WTC11 (cell line): Measurements from ENCODE around the gene CHFR.

Experiments used
- CREB1 ChIP-seq: sonication (generic); formaldehyde crosslinking; IDR thresholded peaks from 2 replicates; pipeline ENCODE4 v1.8.0; 2023; ENCODE audit warnings: mild to moderate bottlenecking, missing genetic modification reagents
- CTCF ChIP-seq: fragments of 200-600 bp; IDR thresholded peaks from 2 replicates; pipeline ENCODE4 v1.8.0; 2022; ENCODE audit warnings: antibody characterized with exemption
- EMX1 ChIP-seq: fragments of 250-450 bp; sonication (Bioruptor Pico); IDR thresholded peaks from 2 replicates; pipeline ENCODE4 v1.8.0; 2021; ENCODE audit warnings: mild to moderate bottlenecking
- HMGA2 ChIP-seq: fragments of 250-450 bp; sonication (Bioruptor Pico); IDR thresholded peaks from 2 replicates; pipeline ENCODE4 v1.4.0; 2021; ENCODE audit warnings: mild to moderate bottlenecking, moderate library complexity
- MAX ChIP-seq: sonication (generic); formaldehyde crosslinking; IDR thresholded peaks from 2 replicates; pipeline ENCODE4 v1.8.0; 2022; ENCODE audit warnings: mild to moderate bottlenecking, missing genetic modification reagents
- NFYB ChIP-seq: sonication (generic); formaldehyde crosslinking; conservative IDR thresholded peaks from 2 replicates; pipeline ENCODE4 v1.8.0; 2022; ENCODE audit warnings: low read depth, missing genetic modification reagents
- PREB ChIP-seq: sonication (generic); formaldehyde crosslinking; IDR thresholded peaks from 2 replicates; pipeline ENCODE4 v1.8.1; 2022; ENCODE audit warnings: mild to moderate bottlenecking, missing genetic modification reagents, moderate library complexity, borderline replicate concordance
- SP1 ChIP-seq: sonication (generic); formaldehyde crosslinking; conservative IDR thresholded peaks from 2 replicates; pipeline ENCODE4 v1.8.1; 2022; ENCODE audit warnings: missing genetic modification reagents
- STAT6 ChIP-seq: sonication (generic); formaldehyde crosslinking; conservative IDR thresholded peaks from 2 replicates; pipeline ENCODE4 v1.8.1; 2023; ENCODE audit warnings: mild to moderate bottlenecking, low read depth, missing genetic modification reagents, moderate library complexity
- TCF7 ChIP-seq: sonication (generic); formaldehyde crosslinking; IDR thresholded peaks from 2 replicates; pipeline ENCODE4 v1.8.0; 2022; ENCODE audit warnings: mild to moderate bottlenecking, low read depth, missing genetic modification reagents, moderate library complexity
- TEAD1 ChIP-seq: sonication (generic); formaldehyde crosslinking; IDR thresholded peaks from 2 replicates; pipeline ENCODE4 v1.8.0; 2022; ENCODE audit warnings: mild to moderate bottlenecking, missing genetic modification reagents
- USF2 ChIP-seq: sonication (generic); formaldehyde crosslinking; IDR thresholded peaks from 2 replicates; pipeline ENCODE4 v1.8.1; 2023; ENCODE audit warnings: mild to moderate bottlenecking, missing genetic modification reagents, moderate library complexity
- ZBTB21 ChIP-seq: sonication (generic); formaldehyde crosslinking; IDR thresholded peaks from 2 replicates; pipeline ENCODE4 v1.8.1; 2023; ENCODE audit warnings: mild to moderate bottlenecking, missing genetic modification reagents, borderline replicate concordance
- ZNF671 ChIP-seq: fragments of 250-450 bp; sonication (Bioruptor Pico); IDR thresholded peaks from 2 replicates; pipeline ENCODE4 v1.8.0; 2021; ENCODE audit warnings: mild to moderate bottlenecking

GRCh38 chr12:132834181-132834711 lies 53.2 kb downstream of the CHFR start:
- TF ChIP-seq CTCF (no peak), NFYB (CRISPR knock-in tag) (no peak), STAT6 (CRISPR knock-in tag) (no peak), SP1 (CRISPR knock-in tag) (no peak), HMGA2 (CRISPR knock-in tag) (no peak), USF2 (CRISPR knock-in tag) (no peak), CREB1 (CRISPR knock-in tag) (no peak), ZBTB21 (no peak), MAX (no peak), TCF7 (CRISPR knock-in tag) (no peak), PREB (CRISPR knock-in tag) (no peak), EMX1 (no peak), ZNF671 (CRISPR knock-in tag) (no peak), TEAD1 (CRISPR knock-in tag) (no peak)
